Measurements from ENCODE around the gene LPCAT1.

DNA sequence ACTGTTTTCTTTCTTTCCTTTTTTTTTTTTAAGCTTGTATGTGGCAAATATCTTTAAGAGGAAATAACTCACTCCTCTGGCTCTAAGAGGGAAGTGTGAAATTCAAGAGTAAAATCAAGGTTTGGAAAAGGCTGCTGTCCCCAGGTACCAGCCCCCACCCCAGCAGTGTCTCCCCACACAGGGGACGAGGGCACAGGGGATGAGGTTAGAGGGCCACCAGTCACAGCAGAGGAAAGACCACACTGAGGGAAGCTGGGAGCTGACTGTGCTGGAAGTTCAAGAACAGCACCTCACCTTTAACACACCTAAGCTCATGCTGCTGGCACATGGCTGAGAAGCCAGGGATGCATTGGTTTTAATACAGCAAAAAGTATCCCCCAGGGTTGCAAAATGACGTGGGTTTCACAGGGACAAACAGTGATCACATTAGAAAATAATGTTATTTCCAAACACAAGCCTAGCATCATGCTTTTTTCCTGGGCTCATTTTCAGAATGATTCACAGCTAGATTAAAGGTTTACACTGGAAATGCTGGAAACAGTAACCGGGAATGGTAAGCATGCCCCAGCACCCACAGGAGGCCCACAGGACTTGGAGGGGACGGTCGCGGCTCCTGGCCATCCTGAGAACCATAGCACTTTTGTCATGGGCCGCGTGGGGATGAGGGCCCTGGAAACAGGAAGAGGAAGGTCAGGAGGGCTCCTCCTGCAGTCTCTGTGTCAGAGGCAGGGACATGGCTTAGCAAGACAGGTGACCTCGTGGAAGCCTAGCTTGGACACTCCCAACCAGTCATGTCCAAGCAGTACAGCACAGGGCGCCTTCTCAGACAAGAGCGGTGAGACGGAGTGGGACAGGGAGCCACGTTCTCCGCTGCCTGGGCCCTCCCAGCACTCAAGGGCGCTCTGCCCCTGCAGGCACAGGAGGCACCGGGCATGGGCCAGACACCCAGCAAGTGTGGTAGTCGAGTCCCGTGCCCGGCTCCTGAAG lies 6.9 kb downstream of the LPCAT1 start:
- TF ChIP-seq, protein P1, sequence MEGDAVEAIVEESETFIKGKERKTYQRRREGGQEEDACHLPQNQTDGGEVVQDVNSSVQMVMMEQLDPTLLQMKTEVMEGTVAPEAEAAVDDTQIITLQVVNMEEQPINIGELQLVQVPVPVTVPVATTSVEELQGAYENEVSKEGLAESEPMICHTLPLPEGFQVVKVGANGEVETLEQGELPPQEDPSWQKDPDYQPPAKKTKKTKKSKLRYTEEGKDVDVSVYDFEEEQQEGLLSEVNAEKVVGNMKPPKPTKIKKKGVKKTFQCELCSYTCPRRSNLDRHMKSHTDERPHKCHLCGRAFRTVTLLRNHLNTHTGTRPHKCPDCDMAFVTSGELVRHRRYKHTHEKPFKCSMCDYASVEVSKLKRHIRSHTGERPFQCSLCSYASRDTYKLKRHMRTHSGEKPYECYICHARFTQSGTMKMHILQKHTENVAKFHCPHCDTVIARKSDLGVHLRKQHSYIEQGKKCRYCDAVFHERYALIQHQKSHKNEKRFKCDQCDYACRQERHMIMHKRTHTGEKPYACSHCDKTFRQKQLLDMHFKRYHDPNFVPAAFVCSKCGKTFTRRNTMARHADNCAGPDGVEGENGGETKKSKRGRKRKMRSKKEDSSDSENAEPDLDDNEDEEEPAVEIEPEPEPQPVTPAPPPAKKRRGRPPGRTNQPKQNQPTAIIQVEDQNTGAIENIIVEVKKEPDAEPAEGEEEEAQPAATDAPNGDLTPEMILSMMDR (IDR thresholded peaks at IDR 0.05; ENCODE audit: extremely low read depth in 1 of 2, insufficient read depth in 1 of 2, low read depth in 1 of 2, low read length in 2 of 2), result no peak
- TF ChIP-seq EZH2 (IDR thresholded peaks at IDR 0.05; ENCODE audit: borderline replicate concordance, low read depth, low read length, severe bottlenecking) (no peak), POLR2A (IDR thresholded peaks at IDR 0.05; ENCODE audit: low read depth, low read length) (no peak), POLR2AphosphoS5 (IDR thresholded peaks at IDR 0.05; ENCODE audit: insufficient read depth, low read depth, low read length) (no peak)
